CMK (cell line): ENCODE data around the gene SPDYE5.
"Not testable (repeated sequence)": the region's sequence is repeated elsewhere in the genome, so short reads cannot be mapped to it uniquely, and the experiment has no call there.

Experiments
- DNase-seq: peaks from one replicate; pipeline ENCODE4 v3.0.0-alpha.2; 2010; ENCODE audit warnings: low read depth

Gene SPDYE5, protein sequence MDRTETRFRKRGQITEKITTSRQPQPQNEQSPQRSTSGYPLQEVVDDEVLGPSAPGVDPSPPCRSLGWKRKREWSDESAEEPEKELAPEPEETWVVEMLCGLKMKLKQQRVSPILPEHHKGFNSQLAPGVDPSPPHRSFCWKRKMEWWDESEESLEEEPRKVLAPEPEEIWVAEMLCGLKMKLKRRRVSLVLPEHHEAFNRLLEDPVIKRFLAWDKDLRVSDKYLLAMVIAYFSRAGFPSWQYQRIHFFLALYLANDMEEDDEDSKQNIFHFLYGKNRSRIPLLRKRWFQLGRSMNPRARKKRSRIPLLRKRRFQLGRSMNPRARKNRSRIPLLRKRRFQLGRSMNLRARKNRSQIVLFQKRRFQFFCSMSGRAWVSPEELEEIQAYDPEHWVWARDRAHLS

DNA sequence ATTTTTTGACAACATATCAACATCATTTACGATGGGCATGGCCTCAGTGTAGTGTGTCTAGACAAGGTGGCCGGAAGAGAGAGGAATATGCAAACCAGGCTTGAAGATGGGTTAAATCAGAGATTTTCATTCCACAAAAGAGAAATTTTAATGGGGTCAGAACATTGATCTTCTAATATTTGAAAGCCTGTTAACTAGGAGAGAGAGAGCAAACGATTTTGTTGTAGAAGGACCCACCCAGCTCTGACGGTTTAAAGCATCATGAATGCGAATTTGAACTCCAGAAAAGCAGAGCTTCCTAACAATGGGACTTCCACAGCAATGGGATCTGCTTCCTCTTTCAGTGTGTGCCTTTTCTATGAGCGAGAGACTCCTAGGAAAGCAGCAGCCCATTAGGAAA, at the start of gene SPDYE5:
SPDYE5 (plus strand) TSS at position 301 of the 400 bp plus-strand sequence. CDS start 1,728 bp downstream, outside the sequence.
- not testable (repeated sequence) for DNase-seq

DNA sequence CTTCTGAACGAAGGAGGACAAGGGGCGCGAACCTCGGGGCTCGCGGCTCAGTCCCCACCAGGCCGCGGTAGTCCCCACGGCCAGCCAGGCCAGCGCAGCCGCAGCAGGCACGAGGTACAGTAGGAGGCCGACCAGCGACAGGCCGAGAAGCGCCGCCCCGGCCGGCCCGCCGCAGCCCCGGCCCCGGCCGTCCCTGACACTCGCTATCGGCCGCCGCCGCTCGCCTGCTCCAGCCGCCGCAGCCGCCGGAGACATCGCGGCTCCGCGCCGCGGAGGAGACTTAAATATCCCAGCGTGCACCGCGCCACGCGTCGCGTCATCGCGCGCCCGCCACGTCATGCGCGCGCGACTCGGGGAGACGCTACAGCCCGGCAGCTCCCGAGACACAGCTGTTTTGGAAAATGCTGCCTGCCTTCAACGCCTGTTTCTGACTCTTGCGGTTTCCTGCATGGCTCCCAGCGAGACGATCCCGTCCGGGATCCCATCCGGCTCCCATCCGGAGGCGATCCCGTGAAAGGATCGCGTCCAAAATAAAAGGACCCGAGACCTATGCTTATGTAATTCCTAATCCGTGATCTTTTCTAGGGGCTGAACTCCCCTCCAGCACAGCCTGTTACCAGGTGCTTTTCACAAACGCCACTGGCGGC, 49.5 kb upstream of the SPDYE5 start:
- DNase-seq = not testable (repeated sequence)

DNA sequence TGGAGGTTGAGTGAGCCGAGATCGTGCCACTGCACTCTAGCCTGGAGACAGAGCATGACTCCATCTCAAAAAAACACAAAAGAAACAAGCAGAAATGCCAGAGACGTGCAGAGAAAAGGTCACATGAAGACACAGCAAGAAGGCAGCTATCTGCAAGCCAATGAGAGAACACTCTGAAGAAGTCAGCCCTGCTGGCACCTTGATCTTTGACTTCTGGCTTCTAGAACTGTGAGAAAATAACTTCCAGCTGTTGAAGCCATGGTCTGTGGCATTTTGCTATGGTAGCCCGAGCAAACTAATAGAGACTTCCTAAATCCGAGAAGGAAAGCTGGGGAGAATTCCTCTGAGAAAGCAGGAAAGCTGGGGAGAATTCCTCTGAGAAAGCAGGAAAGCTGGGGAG, 42.2 kb upstream of the SPDYE5 start:
- DNase-seq = not testable (repeated sequence)

DNA sequence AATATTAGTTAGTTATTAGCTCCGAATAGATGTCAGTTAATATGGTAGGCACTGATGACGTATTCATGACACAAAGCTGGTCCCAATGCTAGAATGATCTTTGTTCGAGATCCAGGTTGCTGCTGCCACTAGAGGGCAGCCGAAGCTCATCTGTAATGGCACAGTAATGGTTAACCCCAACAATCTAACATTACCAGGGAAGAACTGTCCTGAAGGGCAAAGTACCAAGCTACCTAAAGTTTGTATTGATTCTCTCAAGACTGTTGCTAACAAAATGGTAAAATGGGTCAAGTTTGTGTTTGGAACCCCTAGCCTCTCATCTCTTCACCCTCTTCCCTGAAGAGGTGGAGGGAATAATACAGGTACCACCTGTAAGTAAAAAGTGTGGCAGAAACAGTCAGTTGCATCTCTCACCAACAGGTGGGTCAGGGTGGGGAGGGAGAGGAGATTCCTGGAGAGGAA, 39.6 kb upstream of the SPDYE5 start:
- DNase-seq = not testable (repeated sequence)

DNA sequence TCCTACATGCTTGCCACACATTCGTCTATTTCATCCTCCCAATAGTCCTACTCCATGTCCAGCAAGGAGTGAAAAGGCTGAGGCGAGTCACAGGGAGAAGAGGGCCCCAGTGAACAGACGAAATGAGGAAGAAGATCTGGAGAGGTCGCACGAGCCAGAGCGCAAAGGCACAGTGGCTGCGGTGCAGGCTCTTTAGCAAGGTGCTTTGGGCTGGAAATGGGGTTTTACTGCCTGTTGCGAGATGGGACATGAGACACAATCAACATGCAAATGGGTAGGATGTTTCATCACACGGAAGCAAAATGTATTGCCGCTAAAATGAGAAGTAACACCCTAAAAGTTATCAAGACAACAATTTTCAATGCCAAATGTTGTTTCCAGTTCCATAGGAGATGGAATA, 35.7 kb upstream of the SPDYE5 start:
- DNase-seq = not testable (repeated sequence)

DNA sequence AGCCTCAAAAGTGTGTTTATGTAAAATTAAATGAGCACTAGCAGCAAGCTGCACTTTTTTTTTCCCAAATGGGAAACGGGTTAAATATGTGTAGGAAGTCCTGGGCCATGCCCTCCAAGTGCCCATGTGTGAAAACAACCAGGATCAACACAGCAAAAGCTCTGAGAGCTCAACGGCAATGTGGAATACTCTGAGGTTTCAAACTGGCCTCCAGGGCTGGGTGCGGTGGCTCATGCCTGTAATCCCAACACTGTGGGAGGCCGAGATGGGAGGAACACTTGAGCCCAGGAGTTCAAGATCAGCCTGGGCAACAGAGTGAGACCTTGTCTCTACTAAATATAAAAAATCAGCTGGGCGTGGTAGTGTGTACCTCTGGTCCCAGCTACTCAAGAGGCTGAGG, 34.1 kb upstream of the SPDYE5 start:
- not testable (repeated sequence) for DNase-seq

DNA sequence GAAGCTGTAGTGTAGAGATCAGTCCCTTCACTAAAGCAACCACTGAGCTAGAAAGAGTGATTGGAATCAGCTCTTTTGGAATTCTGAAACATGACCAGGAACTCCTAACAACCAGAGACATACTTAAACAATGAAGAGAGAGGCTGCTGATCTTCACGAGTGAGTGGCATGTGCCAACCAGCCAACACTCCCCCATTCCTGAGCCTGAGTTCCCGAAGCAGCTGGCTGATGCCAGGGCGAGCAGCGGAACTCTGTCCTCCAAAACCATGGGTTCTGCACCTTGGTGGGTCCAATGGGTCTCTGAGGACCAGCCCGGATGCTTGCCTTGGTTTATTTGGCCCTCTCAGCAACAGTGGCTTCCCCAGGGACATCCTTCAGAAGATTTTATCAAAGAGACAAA, 31.6 kb upstream of the SPDYE5 start:
- DNase-seq = not testable (repeated sequence)

DNA sequence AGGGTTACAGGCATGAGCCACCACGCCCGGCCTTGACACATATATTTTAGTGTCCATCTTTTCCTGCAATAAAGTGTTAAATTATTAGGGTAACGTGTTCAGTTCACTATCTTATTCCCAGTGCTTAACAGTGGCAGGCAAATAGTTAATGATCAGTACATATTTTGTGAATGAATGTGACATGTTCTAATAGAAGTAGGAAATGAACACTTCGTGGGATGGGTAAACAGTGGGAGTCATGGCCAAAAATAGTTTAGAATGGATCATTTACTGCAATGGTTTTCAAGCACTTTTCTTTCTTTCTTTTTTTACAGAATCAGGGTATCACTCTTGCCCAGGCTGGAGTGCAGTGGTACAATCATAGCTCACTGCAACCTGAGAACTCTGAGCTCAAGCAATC, 22.0 kb upstream of the SPDYE5 start:
- DNase-seq = not testable (repeated sequence)

DNA sequence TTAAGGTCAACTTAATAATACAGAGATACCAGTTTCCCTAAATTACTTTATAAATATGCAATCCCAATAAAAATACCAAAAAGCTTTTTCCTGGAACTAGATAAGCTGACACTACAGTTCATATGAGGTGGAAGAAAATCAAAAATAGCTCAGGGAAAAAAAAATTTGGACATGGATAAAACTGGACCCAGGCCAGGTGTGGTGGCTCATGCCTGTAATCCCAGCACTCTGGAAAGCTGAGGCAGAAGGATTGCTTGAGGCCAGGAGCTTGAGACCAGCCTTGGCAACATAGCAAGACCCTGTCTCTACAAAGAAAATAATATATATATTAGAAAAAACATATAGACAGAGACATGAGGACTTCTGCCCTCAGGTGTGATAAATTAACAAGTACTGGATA, 14.7 kb upstream of the SPDYE5 start:
- DNase-seq = not testable (repeated sequence)

DNA sequence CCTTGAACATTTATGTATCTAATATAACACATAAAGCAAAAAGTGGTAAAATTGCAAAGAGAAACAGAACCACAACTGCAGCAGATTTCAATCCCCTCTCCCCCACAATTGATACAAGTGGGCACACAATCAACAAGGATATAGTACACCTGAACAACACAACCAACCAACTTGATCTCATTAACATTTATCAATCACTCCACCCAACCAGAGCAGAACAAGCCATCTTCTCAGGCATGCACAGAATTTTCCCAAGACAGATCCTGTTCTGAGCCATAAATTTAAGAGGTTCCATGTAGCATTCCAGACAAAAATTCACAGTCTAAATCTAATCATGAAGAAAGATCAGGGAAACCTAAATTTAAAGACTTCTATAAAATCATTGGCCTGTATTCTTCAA, 11.8 kb upstream of the SPDYE5 start:
- DNase-seq = not testable (repeated sequence)

DNA sequence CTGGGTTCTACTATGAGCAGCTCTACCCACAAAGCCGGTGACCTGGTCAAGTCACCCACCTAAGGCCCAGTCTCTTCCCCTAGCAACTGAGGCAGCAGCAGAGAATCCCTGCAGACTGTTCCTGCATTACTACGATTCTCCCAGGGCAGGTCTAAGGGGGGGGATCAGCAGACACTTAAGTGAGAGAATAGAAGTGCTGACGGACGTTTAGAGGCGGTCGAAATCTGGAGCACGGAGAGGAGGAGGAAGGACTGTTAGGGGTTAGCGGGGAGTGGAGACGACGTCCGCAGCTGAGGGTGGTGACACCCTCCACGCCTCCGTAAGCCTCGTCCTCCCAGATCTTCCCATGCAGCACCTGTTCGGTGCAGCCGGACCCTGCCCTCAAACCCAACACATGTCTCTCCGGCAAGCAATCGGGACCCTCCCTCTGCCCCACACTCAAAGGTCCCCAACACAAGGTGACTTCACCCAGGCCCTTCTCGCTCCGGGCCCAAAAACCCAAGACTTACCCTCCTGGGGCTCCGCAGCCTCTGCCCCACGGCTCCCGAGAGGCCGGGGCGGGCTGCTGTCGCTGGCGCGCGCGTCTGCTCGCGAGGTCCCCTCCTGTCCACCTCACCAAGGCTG, 6.7 kb upstream of the SPDYE5 start:
- not testable (repeated sequence) for DNase-seq

DNA sequence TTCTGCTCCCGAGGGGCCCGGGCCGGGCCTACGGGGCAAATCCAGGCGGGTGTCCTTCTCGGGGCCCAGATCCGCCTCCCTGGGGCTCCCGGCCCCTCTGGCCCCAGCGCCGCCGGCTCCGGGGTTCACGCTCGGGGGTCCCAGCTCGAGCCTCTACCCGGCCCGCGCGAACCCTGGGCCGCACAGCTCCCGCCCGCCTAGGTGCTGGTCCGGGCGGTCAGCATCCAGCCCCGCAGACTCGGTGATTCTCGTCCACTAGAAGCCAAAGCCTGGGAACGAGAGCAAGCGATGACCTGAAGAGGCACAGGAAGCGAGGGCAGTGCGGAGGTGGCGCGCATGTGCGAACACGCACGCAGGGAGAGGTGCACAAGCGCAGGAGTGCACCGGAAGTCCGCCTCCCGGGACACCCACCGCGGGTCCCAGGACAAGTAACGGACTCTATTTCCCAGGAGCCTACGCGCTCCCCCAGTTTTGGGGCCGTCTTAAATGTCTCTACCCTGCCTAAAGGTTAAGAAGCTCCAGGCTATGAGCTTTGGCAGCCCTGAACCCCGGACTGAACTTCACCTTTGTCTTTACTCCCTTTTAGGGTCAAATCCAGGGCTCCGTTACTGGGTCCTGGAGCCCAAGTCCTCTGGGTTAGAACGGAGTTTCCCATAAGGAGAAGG, 6.0 kb upstream of the SPDYE5 start, which contains the start of gene POM121C:
POM121C (minus strand) TSS at position 321 of the 665 bp plus-strand sequence. CDS start 44,803 bp downstream, outside the sequence.
- peak; percentile 83 for DNase-seq

DNA sequence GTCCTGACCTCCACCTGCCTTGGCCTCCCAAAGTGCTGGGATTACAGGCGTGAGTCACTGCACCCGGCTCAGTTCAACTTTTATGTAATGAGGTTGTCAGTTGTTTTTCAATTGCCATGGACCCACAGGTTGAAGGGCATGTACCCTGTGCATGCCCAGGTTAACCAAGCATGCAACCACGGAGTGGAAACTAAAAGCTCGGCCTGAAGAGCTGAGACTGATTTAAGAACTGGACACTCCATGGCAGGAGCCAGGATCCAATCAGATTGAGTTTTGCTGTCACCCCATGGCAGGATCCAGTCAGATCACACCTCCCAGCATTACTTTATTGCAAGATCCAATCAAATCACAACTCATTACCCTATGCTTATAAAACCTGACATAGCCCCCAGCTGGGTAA, 16.9 kb downstream of the SPDYE5 start:
- not testable (repeated sequence) for DNase-seq

DNA sequence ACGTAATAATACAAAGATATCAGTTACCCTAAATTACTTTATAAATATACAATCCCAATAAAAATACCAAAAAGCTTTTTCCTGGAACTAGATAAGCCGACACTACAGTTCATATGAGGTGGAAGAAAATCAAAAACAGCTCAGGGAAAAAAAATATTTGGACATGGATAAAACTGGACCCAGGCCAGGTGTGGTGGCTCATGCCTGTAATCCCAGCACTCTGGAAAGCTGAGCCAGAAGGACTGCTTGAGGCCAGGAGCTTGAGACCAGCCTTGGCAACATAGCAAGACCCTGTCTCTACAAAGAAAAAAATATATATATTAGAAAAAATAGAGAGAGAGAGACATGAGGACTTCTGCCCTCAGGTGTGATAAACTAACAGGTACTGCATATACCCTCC, 26.7 kb downstream of the SPDYE5 start:
- not testable (repeated sequence) for DNase-seq

DNA sequence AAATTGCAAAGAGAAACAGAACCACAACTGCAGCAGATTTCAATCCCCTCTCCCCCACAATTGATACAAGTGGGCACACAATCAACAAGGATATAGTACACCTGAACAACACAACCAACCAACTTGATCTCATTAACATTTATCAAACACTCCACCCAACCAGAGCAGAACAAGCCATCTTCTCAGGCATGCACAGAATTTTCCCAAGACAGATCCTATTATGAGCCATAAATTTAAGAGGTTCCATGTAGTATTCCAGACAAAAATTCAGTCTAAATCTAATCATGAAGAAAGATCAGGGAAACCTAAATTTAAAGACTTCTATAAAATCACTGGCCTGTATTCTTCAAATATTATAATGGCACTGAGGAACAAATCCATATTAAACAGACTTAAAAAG, 29.6 kb downstream of the SPDYE5 start:
- DNase-seq = not testable (repeated sequence)

DNA sequence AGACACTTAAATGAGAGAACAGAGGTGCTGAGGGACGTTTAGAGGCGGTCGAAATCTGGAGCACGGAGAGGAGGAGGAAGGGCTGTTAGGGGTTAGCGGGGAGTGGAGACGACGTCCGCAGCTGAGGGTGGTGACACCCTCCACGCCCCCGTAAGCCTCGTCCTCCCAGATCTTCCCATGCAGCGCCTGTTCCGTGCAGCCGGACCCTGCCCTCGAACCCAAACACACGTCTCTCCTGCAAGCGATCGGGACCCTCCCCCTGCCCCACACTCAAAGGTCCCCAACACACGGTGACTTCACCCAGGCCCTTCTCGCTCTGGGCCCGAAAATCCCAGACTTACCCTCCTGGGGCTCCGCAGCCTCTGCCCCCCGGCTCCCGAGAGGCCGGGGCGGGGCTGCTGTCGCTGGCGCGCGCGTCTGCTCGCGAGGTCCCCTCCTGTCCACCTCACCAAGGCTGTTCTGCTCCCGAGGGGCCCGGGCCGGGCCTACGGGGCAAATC, 35.2 kb downstream of the SPDYE5 start:
- DNase-seq = peak; percentile 9

DNA sequence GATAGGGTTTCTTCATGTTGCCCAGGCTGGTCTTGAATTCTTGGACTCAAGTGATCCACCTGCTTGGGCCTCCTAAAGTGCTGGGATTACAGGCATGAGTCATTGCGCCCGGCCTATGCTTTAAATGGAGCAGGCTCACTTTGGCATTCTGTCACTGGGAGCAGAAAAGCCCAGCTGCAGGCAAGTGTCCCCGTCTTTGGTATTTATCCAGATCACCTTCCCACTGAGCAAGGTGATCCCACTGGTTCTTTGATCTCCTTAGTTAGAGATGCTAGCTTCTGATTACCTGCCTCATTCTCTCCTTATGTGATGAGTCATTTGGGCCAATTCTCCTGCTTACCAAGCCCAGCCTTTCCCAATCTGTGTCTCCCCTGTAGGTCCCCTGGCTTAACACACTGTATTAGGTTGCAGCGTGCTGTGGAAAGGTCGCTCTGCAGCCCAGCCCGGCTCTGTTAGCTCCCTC, 39.3 kb downstream of the SPDYE5 start:
- DNase-seq = no peak

DNA sequence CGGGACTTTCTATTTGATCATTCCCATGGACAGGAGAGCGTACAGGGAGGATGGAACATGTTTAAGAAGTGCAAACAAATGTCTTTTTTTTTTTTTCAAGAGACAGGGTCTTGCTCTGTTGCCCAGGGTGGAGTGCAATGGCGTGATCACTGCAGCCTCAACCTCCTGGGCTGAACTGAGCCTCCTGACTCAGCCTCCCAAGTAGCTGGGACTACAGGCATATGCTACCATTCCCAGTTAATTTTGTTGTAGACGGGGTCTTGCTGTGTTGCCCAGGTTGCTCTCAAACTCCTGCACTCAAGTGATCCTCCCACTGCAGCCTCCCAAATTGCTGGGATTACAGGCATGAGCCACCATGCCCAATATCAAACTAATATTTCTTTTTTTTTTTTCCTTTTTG, 40.5 kb downstream of the SPDYE5 start:
- DNase-seq = no peak

DNA sequence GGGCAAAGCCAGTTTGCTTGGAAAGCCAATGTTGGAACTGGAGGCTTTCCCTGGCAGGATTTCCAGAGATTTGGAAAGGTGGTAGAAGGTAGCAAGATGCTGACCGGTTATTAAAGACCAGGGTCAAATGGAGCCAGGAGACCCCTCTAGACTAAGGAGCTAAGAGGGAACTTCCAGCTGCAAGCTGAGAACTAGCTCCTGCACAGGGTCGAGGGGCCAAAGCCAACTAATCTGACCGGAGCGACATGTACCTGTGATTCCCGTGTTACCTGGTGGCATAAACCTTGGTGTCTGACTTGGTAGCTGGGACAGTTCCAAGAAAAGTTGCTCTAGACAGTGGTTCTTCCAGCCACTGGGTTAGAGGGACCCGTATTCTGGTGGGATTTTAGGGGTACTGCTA, 41.8 kb downstream of the SPDYE5 start:
- no peak for DNase-seq

DNA sequence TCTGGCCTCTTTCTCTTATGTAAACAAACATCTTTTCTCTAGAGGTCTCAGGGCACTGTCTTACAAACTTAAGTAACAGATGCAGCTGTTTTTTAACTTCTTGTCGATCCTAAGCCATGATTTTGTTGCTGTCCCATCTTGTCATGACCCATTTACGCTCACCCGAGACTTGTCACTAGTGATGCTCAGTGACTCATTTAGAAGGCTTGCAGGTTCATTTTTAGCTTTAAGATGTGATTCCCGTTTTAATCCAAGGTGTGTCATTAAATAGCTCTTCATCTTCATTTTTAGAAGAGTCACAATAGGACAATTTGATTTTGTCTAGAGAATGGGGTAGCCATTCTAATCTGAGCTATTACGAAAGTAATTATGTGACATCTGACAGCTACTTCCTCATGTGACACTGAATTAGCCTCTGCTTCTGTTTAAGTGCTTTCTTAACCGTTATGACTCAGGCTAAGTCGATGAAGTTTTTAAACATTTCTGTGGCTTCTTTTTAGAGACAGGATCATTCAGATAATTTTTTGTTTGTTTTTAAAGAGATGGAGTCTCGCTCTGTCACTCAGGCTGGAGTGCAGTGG, 42.7 kb downstream of the SPDYE5 start:
- no peak for DNase-seq

DNA sequence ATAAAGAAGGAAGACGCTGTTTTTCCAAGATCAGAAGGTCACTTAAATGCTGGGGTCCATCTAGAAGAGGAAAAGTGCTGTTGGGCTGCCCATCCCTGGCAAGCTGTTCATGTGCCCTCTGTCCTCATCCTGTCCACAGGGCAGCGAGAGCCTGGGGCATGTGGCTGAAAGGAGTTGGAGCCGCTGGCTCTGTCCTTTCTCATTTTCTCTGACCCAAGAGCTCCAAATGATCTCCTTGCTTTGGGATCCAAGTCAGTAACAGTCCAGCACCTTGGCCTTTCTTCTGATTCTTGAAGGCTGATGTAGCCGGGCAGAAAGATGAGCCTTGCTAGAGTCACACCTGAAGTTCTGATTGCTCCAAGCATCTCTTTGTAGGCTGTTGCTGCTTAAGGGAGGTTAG, 44.4 kb downstream of the SPDYE5 start:
- DNase-seq = no peak
